ENCODE measurements around the gene RACGAP1.

DNA sequence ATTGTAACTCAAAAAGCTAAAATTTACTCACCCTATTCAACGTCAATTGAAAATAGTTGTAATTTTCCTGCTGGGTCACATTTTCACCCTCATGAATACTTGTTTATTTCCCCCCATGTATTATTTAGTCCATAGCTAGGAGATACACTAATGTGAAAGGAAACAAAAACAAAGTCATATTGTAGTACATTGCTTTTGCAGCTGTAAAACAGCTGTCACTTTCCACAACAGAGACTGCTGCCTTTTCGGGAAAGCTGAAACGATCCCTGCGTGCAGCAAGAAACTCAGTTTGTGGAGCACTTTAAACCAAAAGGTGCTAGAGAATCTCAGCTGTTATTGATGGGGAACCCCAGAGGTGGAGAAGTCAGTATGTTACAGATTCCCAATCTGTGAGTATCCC lies 4.3 kb downstream of the RACGAP1 start:
- TF ChIP-seq POLR2A (IDR thresholded peaks at IDR 0.05) (no peak), CTCF (IDR thresholded peaks at IDR 0.05) (no peak)
